ENCODE results near the gene ITGAE. TPM values are rescaled to one million over a fixed set of nuclear protein-coding genes. Genes with fewer than 3 reads are reported as not detected.
"Not testable (repeated sequence)": the region's sequence is repeated elsewhere in the genome, so short reads cannot be mapped to it uniquely, and the experiment has no call there.

ITGAE gene
- total RNA-seq, 1 donor from 2014 or later, result 16.7 TPM

DNA sequence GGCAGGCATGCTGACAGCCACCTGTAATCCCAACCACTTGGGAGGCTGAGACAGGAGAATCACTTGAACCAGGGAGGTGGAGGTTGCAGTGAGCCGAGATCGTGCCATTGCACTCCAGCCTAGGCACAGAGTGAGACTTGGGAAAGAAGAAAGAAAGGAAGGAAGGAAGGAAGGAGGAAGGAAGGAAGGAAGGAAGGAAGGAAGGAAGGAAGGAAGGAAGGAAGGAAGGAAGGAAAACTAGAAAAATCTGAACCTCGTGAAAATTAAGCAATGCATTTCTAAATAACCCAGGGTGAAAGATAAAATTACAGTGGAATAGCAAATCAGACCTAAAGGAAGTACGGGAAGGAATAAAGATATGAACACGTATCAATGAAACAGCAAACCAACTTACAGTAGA is 15.7 kb downstream of the ITGAE start:
- H3K4me1 ChIP-seq (ENCODE audit: control insufficient read depth in 3 of 3, insufficient read depth in 3 of 3, low read length in 3 of 3); H3K27me3 ChIP-seq (ENCODE audit: control insufficient read depth in 3 of 3, insufficient read depth in 3 of 3, low read length in 3 of 3): not testable (repeated sequence)

DNA sequence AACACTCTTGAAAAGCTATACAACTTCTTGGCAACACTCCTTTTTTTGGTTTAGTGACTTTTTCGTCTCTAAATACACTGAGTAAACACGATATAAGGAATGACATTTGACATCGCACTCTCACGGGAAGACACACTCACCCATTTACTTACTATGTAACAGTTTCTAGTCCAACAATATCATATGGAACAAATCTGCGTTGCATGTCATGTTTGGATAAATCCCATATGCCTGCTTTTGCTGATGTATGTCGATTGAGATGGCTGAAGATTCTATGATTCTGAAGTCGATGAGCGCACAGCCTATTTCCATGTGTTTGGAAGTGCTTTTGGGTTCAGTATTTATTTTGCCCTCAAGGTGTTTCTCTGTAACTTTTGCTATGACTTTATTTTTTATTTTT is 18.2 kb downstream of the ITGAE start:
- Histone ChIP-seq H3K27me3 (ENCODE audit: control insufficient read depth in 3 of 3, insufficient read depth in 3 of 3, low read length in 3 of 3) (no peaks in the 10 kb centered on the region), H3K9me3 (ENCODE audit: control insufficient read depth in 3 of 3, low read length in 3 of 3) (no peaks in the 10 kb centered on the region), H3K4me1 (ENCODE audit: control insufficient read depth in 3 of 3, insufficient read depth in 3 of 3, low read length in 3 of 3) (no peaks in the 10 kb centered on the region), H3K36me3 (ENCODE audit: control insufficient read depth in 3 of 3, insufficient read depth in 3 of 3, low read length in 3 of 3) (no peaks in the 10 kb centered on the region), H3K4me3 (ENCODE audit: low read length in 3 of 3) (no peak overlapping the region), H3K9ac (ENCODE audit: low read depth in 1 of 3, low read length in 3 of 3) (no peak overlapping the region), H3K27ac (ENCODE audit: low read depth, low read length) (no peak overlapping the region)

More for the DNA sequence above, 15.7 kb downstream of the ITGAE start:
- not testable (repeated sequence) for H3K9me3 ChIP-seq (ENCODE audit: control insufficient read depth in 3 of 3, low read length in 3 of 3); H3K4me3 ChIP-seq (ENCODE audit: low read length in 3 of 3); H3K9ac ChIP-seq (ENCODE audit: low read depth in 1 of 3, low read length in 3 of 3); H3K36me3 ChIP-seq (ENCODE audit: control insufficient read depth in 3 of 3, insufficient read depth in 3 of 3, low read length in 3 of 3); H3K27ac ChIP-seq (ENCODE audit: low read depth, low read length)

DNA sequence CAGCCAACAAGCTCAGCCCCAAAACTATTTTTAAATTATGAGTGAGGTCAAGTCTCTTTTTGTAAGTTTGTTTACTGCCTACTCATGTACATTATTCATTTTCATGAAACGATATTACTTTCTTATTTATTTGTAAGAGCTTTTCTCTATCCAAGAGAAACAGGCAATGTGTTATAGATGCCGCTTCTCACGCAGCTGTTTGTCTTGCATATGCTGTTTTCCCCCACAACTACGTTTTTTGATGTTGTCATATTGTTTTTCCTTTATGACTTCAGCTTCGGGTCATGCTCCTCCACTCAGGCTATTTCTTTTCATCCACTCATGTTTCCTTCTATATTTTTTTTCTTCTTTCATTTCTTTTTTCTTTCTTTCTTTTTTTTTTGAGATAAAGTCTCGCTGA is 20.0 kb downstream of the ITGAE start:
- no peaks in the 10 kb centered on the region for H3K9me3 ChIP-seq (ENCODE audit: control insufficient read depth in 3 of 3, low read length in 3 of 3)
- H3K4me1 ChIP-seq (ENCODE audit: control insufficient read depth in 3 of 3, insufficient read depth in 3 of 3, low read length in 3 of 3), result no peaks in the 10 kb centered on the region
- no peaks in the 10 kb centered on the region for H3K27me3 ChIP-seq (ENCODE audit: control insufficient read depth in 3 of 3, insufficient read depth in 3 of 3, low read length in 3 of 3)
- no peak overlapping the region for H3K9ac ChIP-seq (ENCODE audit: low read depth in 1 of 3, low read length in 3 of 3)
- H3K4me3 ChIP-seq (ENCODE audit: low read length in 3 of 3), result no peak overlapping the region
- H3K27ac ChIP-seq (ENCODE audit: low read depth, low read length), result no peak overlapping the region
- no peaks in the 10 kb centered on the region for H3K36me3 ChIP-seq (ENCODE audit: control insufficient read depth in 3 of 3, insufficient read depth in 3 of 3, low read length in 3 of 3)

DNA sequence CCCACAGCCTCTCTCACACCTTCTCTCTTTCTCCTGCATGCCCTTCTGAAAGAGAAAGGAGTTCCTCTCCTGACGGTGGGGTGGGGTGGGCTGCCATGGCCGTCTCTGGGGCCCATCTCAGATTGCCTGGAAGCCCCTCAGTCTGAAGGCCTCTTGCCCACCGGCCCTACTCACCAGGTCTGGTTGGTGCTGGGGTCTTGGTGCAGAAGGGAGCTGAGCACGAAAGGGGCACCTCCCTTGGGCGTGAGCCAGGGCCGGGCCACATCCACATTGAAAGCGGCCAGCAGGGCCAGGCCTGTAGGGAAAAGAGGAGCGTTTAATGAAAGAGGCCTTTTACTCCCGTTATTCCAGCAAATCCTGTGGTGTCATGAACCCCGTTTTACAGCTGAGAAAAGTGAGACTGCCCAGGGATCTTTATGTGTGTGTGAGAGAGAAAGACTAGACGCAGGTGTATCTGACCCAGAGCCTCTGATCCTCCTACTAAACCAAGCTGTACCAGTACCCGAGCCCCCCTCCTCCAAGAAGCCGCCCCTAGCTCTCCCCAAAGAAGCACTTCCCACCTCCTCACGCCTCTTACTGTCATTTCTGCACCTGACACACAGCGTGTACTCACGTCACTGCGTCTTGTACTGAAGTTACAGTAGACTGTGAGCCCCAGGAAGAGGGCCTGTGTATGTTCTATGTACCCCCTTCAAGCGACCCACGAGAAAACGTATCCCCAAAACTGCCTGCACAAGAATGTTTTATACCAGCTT is 23.4 kb downstream of the ITGAE start:
- H3K4me3 ChIP-seq (ENCODE audit: low read length in 3 of 3), result no peak overlapping the region

DNA sequence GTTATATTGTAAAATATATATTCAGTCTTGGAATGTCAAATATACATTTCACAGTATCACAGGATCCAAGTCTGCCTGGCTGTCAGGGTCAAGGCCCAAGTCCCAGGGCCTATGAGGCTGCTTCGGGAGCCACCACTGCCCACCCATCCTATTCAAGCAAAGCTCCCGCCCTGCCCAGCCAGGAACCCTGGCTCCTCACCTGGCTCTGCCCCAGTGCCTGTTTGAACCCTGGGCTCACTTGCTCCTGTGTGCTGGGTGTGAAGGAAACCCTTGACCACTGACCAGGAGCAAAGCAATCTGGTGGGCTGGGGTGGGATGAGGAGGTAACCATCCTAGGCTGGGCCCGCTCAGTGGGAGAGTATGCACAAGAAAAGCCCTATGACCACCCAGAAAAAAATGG is 27.0 kb downstream of the ITGAE start:
- Histone ChIP-seq H3K9ac (ENCODE audit: low read depth in 1 of 3, low read length in 3 of 3) (no peak overlapping the region), H3K27me3 (ENCODE audit: control insufficient read depth in 3 of 3, insufficient read depth in 3 of 3, low read length in 3 of 3) (peaks cover 0 to 5% (median 3%) of the 10 kb centered on the region in 3 donors)

More for the DNA sequence above, 23.4 kb downstream of the ITGAE start:
- no peaks in the 10 kb centered on the region for H3K9me3 ChIP-seq (ENCODE audit: control insufficient read depth in 3 of 3, low read length in 3 of 3)
- H3K27me3 ChIP-seq (ENCODE audit: control insufficient read depth in 3 of 3, insufficient read depth in 3 of 3, low read length in 3 of 3), result peaks cover 0 to 3% (median 0%) of the 10 kb centered on the region in 3 donors
- H3K4me1 ChIP-seq (ENCODE audit: control insufficient read depth in 3 of 3, insufficient read depth in 3 of 3, low read length in 3 of 3), result no peaks in the 10 kb centered on the region
- no peak overlapping the region for H3K9ac ChIP-seq (ENCODE audit: low read depth in 1 of 3, low read length in 3 of 3)
- H3K27ac ChIP-seq (ENCODE audit: low read depth, low read length), result no peak overlapping the region
- H3K36me3 ChIP-seq (ENCODE audit: control insufficient read depth in 3 of 3, insufficient read depth in 3 of 3, low read length in 3 of 3), result no peaks in the 10 kb centered on the region

DNA sequence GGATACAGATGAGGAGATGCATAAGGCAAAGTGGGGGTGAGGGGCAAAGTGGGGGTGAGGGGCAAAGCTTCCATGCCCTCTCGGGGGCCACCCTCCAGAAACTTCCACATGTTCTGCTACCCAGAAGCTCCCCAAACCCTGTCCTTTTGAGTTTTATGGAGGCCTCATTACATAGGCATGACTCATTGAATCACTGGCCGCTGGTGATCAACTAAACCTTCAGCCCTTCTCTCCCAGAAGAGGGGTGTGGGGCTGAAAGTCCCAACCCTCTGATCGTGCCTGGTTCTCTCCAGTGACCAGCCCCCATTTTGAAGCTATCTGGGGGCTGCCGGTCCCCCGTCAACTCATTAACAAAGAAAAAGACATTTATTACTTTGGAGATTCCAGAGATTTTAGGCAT is 27.5 kb downstream of the ITGAE start:
- Histone ChIP-seq H3K4me1 (ENCODE audit: control insufficient read depth in 3 of 3, insufficient read depth in 3 of 3, low read length in 3 of 3) (no peaks in the 10 kb centered on the region), H3K9me3 (ENCODE audit: control insufficient read depth in 3 of 3, low read length in 3 of 3) (no peaks in the 10 kb centered on the region), H3K4me3 (ENCODE audit: low read length in 3 of 3) (no peak overlapping the region), H3K27ac (ENCODE audit: low read depth, low read length) (no peak overlapping the region), H3K9ac (ENCODE audit: low read depth in 1 of 3, low read length in 3 of 3) (no peak overlapping the region), H3K36me3 (ENCODE audit: control insufficient read depth in 3 of 3, insufficient read depth in 3 of 3, low read length in 3 of 3) (no peaks in the 10 kb centered on the region), H3K27me3 (ENCODE audit: control insufficient read depth in 3 of 3, insufficient read depth in 3 of 3, low read length in 3 of 3) (peaks cover 0 to 5% (median 5%) of the 10 kb centered on the region in 3 donors)

More for the DNA sequence above, 27.0 kb downstream of the ITGAE start:
- Histone ChIP-seq H3K4me1 (ENCODE audit: control insufficient read depth in 3 of 3, insufficient read depth in 3 of 3, low read length in 3 of 3) (no peaks in the 10 kb centered on the region), H3K9me3 (ENCODE audit: control insufficient read depth in 3 of 3, low read length in 3 of 3) (no peaks in the 10 kb centered on the region), H3K27ac (ENCODE audit: low read depth, low read length) (no peak overlapping the region), H3K36me3 (ENCODE audit: control insufficient read depth in 3 of 3, insufficient read depth in 3 of 3, low read length in 3 of 3) (no peaks in the 10 kb centered on the region), H3K4me3 (ENCODE audit: low read length in 3 of 3) (no peak overlapping the region)

DNA sequence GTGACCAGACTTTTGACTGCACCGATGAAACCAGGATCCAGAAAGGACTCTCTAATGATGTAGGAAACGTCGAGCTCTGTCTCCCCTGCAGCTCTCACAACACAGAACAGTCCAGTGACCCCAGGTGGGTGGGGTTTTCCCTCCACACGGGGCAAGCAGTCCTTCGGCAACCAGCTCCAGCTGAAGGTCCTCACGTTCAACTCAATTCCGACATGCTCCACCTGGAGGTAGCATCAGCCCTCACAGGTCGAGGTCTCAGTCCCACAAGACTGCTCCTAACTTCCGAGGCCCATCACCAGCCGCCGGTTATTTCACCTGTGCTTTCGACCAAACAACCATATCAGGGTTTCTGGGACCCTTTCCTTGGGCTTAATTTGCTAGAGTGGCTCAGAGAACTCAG is 28.2 kb downstream of the ITGAE start:
- H3K36me3 ChIP-seq (ENCODE audit: control insufficient read depth in 3 of 3, insufficient read depth in 3 of 3, low read length in 3 of 3), result no peaks in the 10 kb centered on the region
- H3K27me3 ChIP-seq (ENCODE audit: control insufficient read depth in 3 of 3, insufficient read depth in 3 of 3, low read length in 3 of 3), result peaks cover 0 to 7% (median 5%) of the 10 kb centered on the region in 3 donors
- no peaks in the 10 kb centered on the region for H3K9me3 ChIP-seq (ENCODE audit: control insufficient read depth in 3 of 3, low read length in 3 of 3)
- H3K9ac ChIP-seq (ENCODE audit: low read depth in 1 of 3, low read length in 3 of 3), result no peak overlapping the region
- no peak overlapping the region for H3K4me3 ChIP-seq (ENCODE audit: low read length in 3 of 3)
- no peak overlapping the region for H3K27ac ChIP-seq (ENCODE audit: low read depth, low read length)
- no peaks in the 10 kb centered on the region for H3K4me1 ChIP-seq (ENCODE audit: control insufficient read depth in 3 of 3, insufficient read depth in 3 of 3, low read length in 3 of 3)

DNA sequence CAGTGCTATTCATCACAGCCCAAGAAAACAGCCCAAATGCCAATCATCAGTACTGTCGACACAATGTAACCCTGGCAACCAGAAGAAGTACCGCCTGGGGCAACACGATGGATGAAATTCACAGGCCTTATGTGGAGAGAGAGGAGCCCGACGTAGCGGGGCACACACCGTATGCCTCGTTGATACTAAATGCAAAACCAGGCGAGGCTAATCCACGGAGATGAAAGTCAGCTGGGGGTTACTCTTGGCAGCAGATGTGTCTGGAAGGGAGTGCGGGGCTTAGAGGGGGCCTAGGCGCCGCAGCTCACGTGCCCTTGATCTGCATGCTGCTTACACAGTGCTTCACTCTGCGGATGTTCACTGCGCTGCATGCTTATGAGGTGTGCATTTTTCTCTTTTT is 29.8 kb downstream of the ITGAE start:
- H3K27ac ChIP-seq (ENCODE audit: low read depth, low read length), result no peak overlapping the region
- peaks cover 0 to 7% (median 5%) of the 10 kb centered on the region in 3 donors for H3K27me3 ChIP-seq (ENCODE audit: control insufficient read depth in 3 of 3, insufficient read depth in 3 of 3, low read length in 3 of 3)
- H3K4me3 ChIP-seq (ENCODE audit: low read length in 3 of 3), result no peak overlapping the region
- H3K36me3 ChIP-seq (ENCODE audit: control insufficient read depth in 3 of 3, insufficient read depth in 3 of 3, low read length in 3 of 3), result no peaks in the 10 kb centered on the region
- no peaks in the 10 kb centered on the region for H3K4me1 ChIP-seq (ENCODE audit: control insufficient read depth in 3 of 3, insufficient read depth in 3 of 3, low read length in 3 of 3)
- no peak overlapping the region for H3K9ac ChIP-seq (ENCODE audit: low read depth in 1 of 3, low read length in 3 of 3)
- no peaks in the 10 kb centered on the region for H3K9me3 ChIP-seq (ENCODE audit: control insufficient read depth in 3 of 3, low read length in 3 of 3)

DNA sequence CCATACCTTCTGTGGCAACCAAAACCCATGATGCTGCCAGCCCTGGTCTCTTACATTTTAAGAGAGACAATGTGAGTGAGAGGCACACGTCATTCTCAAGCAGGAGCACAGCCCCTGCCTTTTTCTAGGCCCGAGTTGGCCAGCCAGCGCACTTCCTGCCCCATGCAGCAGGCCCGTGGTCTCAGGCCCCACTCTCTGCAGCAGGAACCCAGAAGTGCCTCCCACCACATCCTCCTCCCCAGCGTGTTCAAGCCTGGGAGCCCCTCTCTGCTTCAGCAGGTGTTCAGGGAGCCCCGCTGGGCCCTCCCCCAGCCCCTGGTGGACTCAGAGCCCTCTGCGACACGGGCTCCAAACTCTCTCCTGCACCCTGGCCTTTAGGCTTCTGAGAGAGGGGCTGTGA is 30.5 kb downstream of the ITGAE start:
- Histone ChIP-seq H3K9ac (ENCODE audit: low read depth in 1 of 3, low read length in 3 of 3) (no peak overlapping the region), H3K36me3 (ENCODE audit: control insufficient read depth in 3 of 3, insufficient read depth in 3 of 3, low read length in 3 of 3) (no peaks in the 10 kb centered on the region), H3K27me3 (ENCODE audit: control insufficient read depth in 3 of 3, insufficient read depth in 3 of 3, low read length in 3 of 3) (peaks cover 0 to 7% (median 5%) of the 10 kb centered on the region in 3 donors), H3K9me3 (ENCODE audit: control insufficient read depth in 3 of 3, low read length in 3 of 3) (no peaks in the 10 kb centered on the region), H3K4me3 (ENCODE audit: low read length in 3 of 3) (no peak overlapping the region), H3K27ac (ENCODE audit: low read depth, low read length) (no peak overlapping the region), H3K4me1 (ENCODE audit: control insufficient read depth in 3 of 3, insufficient read depth in 3 of 3, low read length in 3 of 3) (no peaks in the 10 kb centered on the region)

DNA sequence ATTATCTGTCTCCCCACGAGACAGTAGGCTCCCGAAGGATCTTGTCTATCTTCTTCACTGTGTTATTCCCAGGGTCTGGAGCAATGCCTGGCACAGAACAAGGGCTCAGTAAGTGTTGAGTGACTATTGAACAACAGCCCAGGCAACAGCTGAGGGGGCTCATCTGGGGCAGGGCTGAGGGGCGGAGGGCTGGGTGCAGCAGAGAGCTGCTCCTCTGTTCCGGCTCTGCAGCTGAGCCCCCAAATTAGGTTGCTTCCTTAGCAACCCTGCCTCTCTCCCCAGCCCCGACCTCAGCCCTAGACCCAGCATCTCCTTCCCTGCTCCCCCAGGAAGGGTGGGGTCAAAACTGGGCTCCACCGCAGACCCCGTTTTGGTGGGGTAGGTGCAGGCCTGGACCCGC is 32.2 kb downstream of the ITGAE start:
- Histone ChIP-seq H3K9ac (ENCODE audit: low read depth in 1 of 3, low read length in 3 of 3) (no peak overlapping the region), H3K27ac (ENCODE audit: low read depth, low read length) (no peak overlapping the region)

More for the DNA sequence above, 32.2 kb downstream of the ITGAE start:
- Histone ChIP-seq H3K4me1 (ENCODE audit: control insufficient read depth in 3 of 3, insufficient read depth in 3 of 3, low read length in 3 of 3) (no peaks in the 10 kb centered on the region), H3K4me3 (ENCODE audit: low read length in 3 of 3) (no peak overlapping the region), H3K27me3 (ENCODE audit: control insufficient read depth in 3 of 3, insufficient read depth in 3 of 3, low read length in 3 of 3) (peaks cover 0 to 7% (median 5%) of the 10 kb centered on the region in 3 donors), H3K36me3 (ENCODE audit: control insufficient read depth in 3 of 3, insufficient read depth in 3 of 3, low read length in 3 of 3) (no peaks in the 10 kb centered on the region), H3K9me3 (ENCODE audit: control insufficient read depth in 3 of 3, low read length in 3 of 3) (no peaks in the 10 kb centered on the region)

Data from skeletal muscle tissue (tissue), 4 donors.